ENCODE measurements around the gene TSPAN5. TPM values are rescaled to one million over a fixed set of nuclear protein-coding genes. Genes with fewer than 3 reads are reported as not detected.

TSPAN5 gene
- total and polyA plus RNA-seq, 10 donors = 4.6 to 33.6 (median 22.9) TPM

GRCh38 chr4:98586291-98586961 is 72.0 kb downstream of the TSPAN5 start:
- Histone ChIP-seq H3K4me1 (peaks cover 0 to 12% (median under 1%) of the 10 kb centered on the region in 6 donors), H3K27me3 (replicated peaks in 1 of 7) (no peaks in the 10 kb centered on the region), H3K9me3 (no peaks in the 10 kb centered on the region), H3K36me3 (no peaks in the 10 kb centered on the region), H3K27ac (no peak overlapping the region), H3K4me3 (no peak overlapping the region)
- intact Hi-C loops (cut with DNase I; ENCODE audit: low total_unique reads) = no loop called here
- TF ChIP-seq CTCF (IDR thresholded peaks at IDR 0.05 in 8 of 11, conservative IDR thresholded peaks at IDR 0.05 in 3 of 11) (no peak), POLR2A (IDR thresholded peaks at IDR 0.05) (no peak), POLR2AphosphoS5 (IDR thresholded peaks at IDR 0.05) (no peak)
- DNase-seq = no peak
- 38 to 88% (median 79%) methylated on average over 5 of the region's 5 CpGs for WGBS, 5 donors

- Histone ChIP-seq H3K4me3 (no peak overlapping the region), H3K36me3 (no peaks in the 10 kb centered on the region), H3K9me3 (no peaks in the 10 kb centered on the region), H3K27ac (no peak overlapping the region), H3K4me1 (peaks cover 2 to 20% (median 8%) of the 10 kb centered on the region in 6 donors), H3K27me3 (replicated peaks in 1 of 7) (no peaks in the 10 kb centered on the region)
- TF ChIP-seq POLR2AphosphoS5 (IDR thresholded peaks at IDR 0.05) = no peak
- 90 to 94% (median 92%) methylated on average over 2 of the region's 2 CpGs for WGBS, 5 donors
- intact Hi-C loops (cut with DNase I; ENCODE audit: low total_unique reads) = no loop called here
- DNase-seq = no peak
Observed at GRCh38 chr4:98585596-98585995, 72.8 kb downstream of the TSPAN5 start.

DNA sequence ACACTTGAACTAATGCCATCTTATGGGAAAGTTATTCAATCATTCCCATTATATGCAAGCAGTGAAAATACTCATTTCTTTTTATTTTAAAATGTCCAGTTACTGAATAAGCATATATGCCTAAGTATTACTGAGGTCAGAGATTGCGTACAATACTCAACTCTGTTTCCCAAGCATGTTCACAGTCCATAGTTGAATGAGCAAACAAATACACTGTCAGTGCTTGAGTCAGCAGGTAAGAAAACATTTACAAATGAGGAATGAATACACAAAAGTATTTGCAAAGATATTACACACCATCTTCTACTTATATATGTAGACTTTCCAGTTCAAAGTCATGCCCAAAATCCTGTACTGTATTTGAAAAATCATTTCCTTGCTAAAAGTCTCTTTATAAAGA is 74.1 kb downstream of the TSPAN5 start:
- TF ChIP-seq CTCF (IDR thresholded peaks at IDR 0.05 in 8 of 11, conservative IDR thresholded peaks at IDR 0.05 in 3 of 11) (no peak), POLR2A (IDR thresholded peaks at IDR 0.05) (no peak)
- intact Hi-C loops (cut with DNase I; ENCODE audit: low total_unique reads) = no loop called here
- no peaks in the 10 kb centered on the region for H3K9me3 ChIP-seq

DNA sequence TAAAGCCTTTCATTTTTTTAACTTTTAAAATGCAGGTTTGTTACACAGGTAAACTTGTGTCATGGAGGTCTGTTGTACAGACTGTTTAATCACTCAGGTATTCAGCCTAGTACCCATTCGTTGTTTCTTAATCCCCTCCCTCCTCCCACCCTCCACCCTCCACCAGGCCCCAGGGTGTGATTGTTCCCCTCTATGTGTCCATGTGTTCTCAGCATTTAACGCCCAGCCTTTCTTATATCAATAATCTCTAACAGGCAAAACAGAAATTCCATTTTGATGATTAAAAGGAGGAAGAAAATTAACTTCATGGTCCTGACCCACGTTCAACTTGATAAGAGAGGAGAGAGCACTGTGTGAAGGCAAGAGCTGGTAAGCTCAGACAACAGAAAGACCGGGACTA is 75.1 kb downstream of the TSPAN5 start:
- Histone ChIP-seq H3K27ac (no peak overlapping the region), H3K27me3 (replicated peaks in 1 of 7) (no peaks in the 10 kb centered on the region), H3K36me3 (no peaks in the 10 kb centered on the region), H3K4me1 (peaks cover 4 to 40% (median 16%) of the 10 kb centered on the region in 6 donors), H3K9me3 (no peaks in the 10 kb centered on the region), H3K4me3 (no peak overlapping the region)
- WGBS, 5 donors = 67 to 84% (median 78%) methylated on average over 4 of the region's 4 CpGs
- no peak for DNase-seq
- TF ChIP-seq POLR2A (IDR thresholded peaks at IDR 0.05) (no peak), CTCF (IDR thresholded peaks at IDR 0.05 in 8 of 11, conservative IDR thresholded peaks at IDR 0.05 in 3 of 11) (no peak), POLR2AphosphoS5 (IDR thresholded peaks at IDR 0.05) (no peak)
- intact Hi-C loops (cut with DNase I; ENCODE audit: low total_unique reads) = no loop called here

More for the DNA sequence above, 74.1 kb downstream of the TSPAN5 start:
- Histone ChIP-seq H3K27me3 (replicated peaks in 1 of 7) (no peaks in the 10 kb centered on the region), H3K36me3 (no peaks in the 10 kb centered on the region), H3K4me1 (peaks cover 4 to 30% (median 12%) of the 10 kb centered on the region in 6 donors), H3K27ac (no peak overlapping the region), H3K4me3 (no peak overlapping the region)
- 91 to 98% (median 97%) methylated on average over 1 of the region's 1 CpG for WGBS, 5 donors
- DNase-seq = no peak
